Measurements from ENCODE around the gene DLEC1.
"Not testable (repeated sequence)": the region's sequence is repeated elsewhere in the genome, so short reads cannot be mapped to it uniquely, and the experiment has no call there.

DLEC1 gene

DNA sequence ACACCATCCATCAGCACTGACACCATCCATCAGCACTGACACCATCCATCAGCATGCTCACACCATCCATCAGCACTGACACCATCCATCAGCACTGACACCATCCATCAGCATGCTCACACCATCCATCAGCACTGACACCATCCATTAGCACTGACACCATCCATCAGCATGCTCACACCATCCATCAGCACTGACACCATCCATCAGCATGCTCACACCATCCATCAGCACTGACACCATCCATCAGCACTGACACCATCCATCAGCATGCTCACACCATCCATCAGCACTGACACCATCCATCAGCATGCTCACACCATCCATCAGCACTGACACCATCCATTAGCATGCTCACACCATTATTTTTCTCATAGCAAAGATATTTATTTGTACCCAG lies 48.3 kb downstream of the DLEC1 start:
- not testable (repeated sequence) for H3K56ac ChIP-seq (ENCODE audit: low read length); H2BK5ac ChIP-seq (ENCODE audit: low read length); H3K27ac ChIP-seq (ENCODE audit: low read depth, low read length); H3K79me2 ChIP-seq (ENCODE audit: control insufficient read depth, insufficient read depth, low read length); H3K9ac ChIP-seq (ENCODE audit: low read length); H3K36me3 ChIP-seq (ENCODE audit: control insufficient read depth, insufficient read depth, low read length); H2BK15ac ChIP-seq (replicated peaks; ENCODE audit: low read depth); H4K5ac ChIP-seq (ENCODE audit: low read length); H4K8ac ChIP-seq (ENCODE audit: low read depth, low read length); H2BK120ac ChIP-seq (ENCODE audit: low read depth, low read length); H3K23ac ChIP-seq (ENCODE audit: low read length); H3K4ac ChIP-seq (ENCODE audit: low read depth, low read length); H2AK5ac ChIP-seq (ENCODE audit: low read length); H3K79me1 ChIP-seq (ENCODE audit: low read length); H3K27me3 ChIP-seq (ENCODE audit: insufficient read depth, low read length, poor library complexity); H3K18ac ChIP-seq (ENCODE audit: low read length); H3K4me3 ChIP-seq (ENCODE audit: low read length); H3K4me1 ChIP-seq (ENCODE audit: control insufficient read depth, low read depth, low read length); H3K4me2 ChIP-seq (ENCODE audit: low read length); DNase-seq

DNA sequence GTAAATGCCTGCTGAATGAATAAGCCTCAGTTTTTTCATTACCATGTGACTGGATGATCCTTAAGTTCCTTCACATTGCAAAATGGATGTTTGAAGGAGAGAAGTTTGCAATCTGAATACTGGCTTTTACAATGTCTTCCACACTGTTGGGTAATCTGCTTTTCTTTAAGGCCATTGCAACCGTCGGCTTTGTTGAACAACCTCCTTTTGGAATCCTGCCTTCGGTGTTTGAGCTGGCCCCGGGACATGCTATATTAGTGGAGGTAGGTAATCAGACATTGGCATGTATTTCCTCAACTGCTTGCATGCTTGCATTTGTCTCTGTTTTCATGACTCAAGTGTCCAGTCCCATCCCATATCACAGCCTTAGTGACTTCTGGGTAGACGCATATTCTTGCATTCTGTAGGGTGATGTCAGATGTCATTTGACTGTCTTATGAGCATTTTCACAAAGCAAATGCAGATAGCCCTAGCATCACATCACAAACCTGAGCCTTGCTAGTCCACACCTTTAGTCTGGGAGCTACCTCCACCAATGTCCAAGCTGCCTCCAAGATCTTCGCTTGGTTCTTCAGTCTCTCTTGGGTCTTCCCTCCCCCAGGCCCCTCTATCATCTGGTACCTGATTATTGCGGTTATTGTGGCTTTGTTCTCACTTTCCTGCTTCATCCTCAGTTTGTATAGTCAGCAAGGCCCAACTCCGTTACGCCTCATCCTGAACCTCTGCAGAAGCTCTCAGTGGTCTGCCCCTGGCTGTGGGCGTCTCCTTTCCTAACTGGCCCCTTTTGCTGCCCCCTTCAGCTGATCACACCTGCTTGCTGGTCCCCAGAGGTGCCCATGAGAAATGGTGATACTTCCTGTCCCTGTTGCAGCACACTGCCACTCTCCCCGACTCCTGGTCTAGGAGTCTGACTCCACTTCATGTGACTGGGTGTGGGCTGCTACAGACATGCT lies 49.4 kb downstream of the DLEC1 start:
- WGBS (ENCODE audit: extremely low coverage, insufficient coverage, low lambda C conversion rate), result no CpG with 5 or more reads among the region's 11 CpGs
- H2AK5ac ChIP-seq (ENCODE audit: low read length), result no peak overlapping the region
- no peaks in the 10 kb centered on the region for H3K36me3 ChIP-seq (ENCODE audit: control insufficient read depth, insufficient read depth, low read length)
- no peak for DNase-seq
- H3K18ac ChIP-seq (ENCODE audit: low read length), result no peak overlapping the region
- no peak overlapping the region for H2BK5ac ChIP-seq (ENCODE audit: low read length)
- no peaks in the 10 kb centered on the region for H3K79me2 ChIP-seq (ENCODE audit: control insufficient read depth, insufficient read depth, low read length)
- H2BK120ac ChIP-seq (ENCODE audit: low read depth, low read length), result no peak overlapping the region
- H3K9ac ChIP-seq (ENCODE audit: low read length), result no peak overlapping the region
- H4K8ac ChIP-seq (ENCODE audit: low read depth, low read length), result no peak overlapping the region
- no peak overlapping the region for H3K4me3 ChIP-seq (ENCODE audit: low read length)
- H3K4ac ChIP-seq (ENCODE audit: low read depth, low read length), result no peak overlapping the region
- H3K23ac ChIP-seq (ENCODE audit: low read length), result no peak overlapping the region
- H2BK15ac ChIP-seq (replicated peaks; ENCODE audit: low read depth), result no peak overlapping the region
- H3K27ac ChIP-seq (ENCODE audit: low read depth, low read length), result no peak overlapping the region
- H3K4me2 ChIP-seq (ENCODE audit: low read length), result no peak overlapping the region
- no peaks in the 10 kb centered on the region for H3K79me1 ChIP-seq (ENCODE audit: low read length)
- no peak overlapping the region for H3K56ac ChIP-seq (ENCODE audit: low read length)
- no peaks in the 10 kb centered on the region for H3K4me1 ChIP-seq (ENCODE audit: control insufficient read depth, low read depth, low read length)
- no peaks in the 10 kb centered on the region for H3K27me3 ChIP-seq (ENCODE audit: insufficient read depth, low read length, poor library complexity)
- H4K5ac ChIP-seq (ENCODE audit: low read length), result no peak overlapping the region

DNA sequence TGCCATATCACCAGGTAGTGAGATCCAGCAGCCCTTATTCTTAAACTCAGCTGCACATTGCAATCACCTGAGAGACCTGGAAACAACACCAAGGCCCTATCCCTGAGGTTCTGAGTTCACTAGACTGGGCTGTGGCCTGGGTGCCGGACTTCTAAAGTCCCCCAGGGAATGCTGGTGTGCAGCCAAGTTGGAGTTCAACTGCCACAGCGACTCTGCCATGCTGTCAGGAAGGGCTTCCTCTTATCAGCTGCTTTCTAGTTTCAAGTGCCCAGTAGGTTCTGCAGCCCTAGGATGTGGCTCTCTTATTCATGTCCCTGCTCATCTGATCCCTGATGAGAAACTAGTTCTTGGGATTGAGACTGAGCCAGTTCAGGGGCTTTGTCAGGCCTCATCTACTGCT lies 50.2 kb downstream of the DLEC1 start:
- Histone ChIP-seq H2BK120ac (ENCODE audit: low read depth, low read length) (no peak overlapping the region), H3K27ac (ENCODE audit: low read depth, low read length) (no peak overlapping the region), H3K4me2 (ENCODE audit: low read length) (no peak overlapping the region), H2BK5ac (ENCODE audit: low read length) (no peak overlapping the region), H3K23ac (ENCODE audit: low read length) (no peak overlapping the region), H2AK5ac (ENCODE audit: low read length) (no peak overlapping the region), H3K56ac (ENCODE audit: low read length) (no peak overlapping the region), H3K9ac (ENCODE audit: low read length) (no peak overlapping the region), H3K4me1 (ENCODE audit: control insufficient read depth, low read depth, low read length) (no peaks in the 10 kb centered on the region), H3K27me3 (ENCODE audit: insufficient read depth, low read length, poor library complexity) (no peaks in the 10 kb centered on the region), H3K18ac (ENCODE audit: low read length) (no peak overlapping the region), H2BK15ac (replicated peaks; ENCODE audit: low read depth) (no peak overlapping the region), H4K5ac (ENCODE audit: low read length) (no peak overlapping the region), H3K4ac (ENCODE audit: low read depth, low read length) (no peak overlapping the region), H3K4me3 (ENCODE audit: low read length) (no peak overlapping the region), H4K8ac (ENCODE audit: low read depth, low read length) (no peak overlapping the region), H3K79me2 (ENCODE audit: control insufficient read depth, insufficient read depth, low read length) (no peaks in the 10 kb centered on the region), H3K79me1 (ENCODE audit: low read length) (no peaks in the 10 kb centered on the region), H3K36me3 (ENCODE audit: control insufficient read depth, insufficient read depth, low read length) (no peaks in the 10 kb centered on the region)
- WGBS (ENCODE audit: extremely low coverage, insufficient coverage, low lambda C conversion rate), result no CpG with 5 or more reads among the region's 2 CpGs
- no peak for DNase-seq

DNA sequence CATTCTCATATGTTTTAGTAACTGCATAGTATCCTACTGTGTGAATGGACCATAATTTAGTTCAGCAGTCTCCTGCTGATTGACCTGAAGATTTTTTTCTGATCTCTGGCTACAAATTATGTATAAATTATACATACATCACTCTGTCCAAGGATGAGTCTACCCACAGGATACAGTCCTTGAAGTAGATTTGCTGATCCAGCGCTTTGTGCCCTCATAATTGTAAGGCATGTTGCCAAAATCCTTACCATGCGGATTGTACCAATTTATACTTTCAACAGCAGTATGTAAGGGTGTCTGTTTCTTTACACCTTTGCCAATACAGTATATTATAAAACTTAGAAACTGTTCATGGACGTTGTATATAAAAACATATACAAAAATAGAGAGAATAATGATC lies 51.4 kb downstream of the DLEC1 start:
- H3K18ac ChIP-seq (ENCODE audit: low read length), result no peak overlapping the region
- H3K4ac ChIP-seq (ENCODE audit: low read depth, low read length), result no peak overlapping the region
- no peak overlapping the region for H2BK15ac ChIP-seq (replicated peaks; ENCODE audit: low read depth)
- H2BK120ac ChIP-seq (ENCODE audit: low read depth, low read length), result no peak overlapping the region
- no peaks in the 10 kb centered on the region for H3K4me1 ChIP-seq (ENCODE audit: control insufficient read depth, low read depth, low read length)
- no peak overlapping the region for H3K9ac ChIP-seq (ENCODE audit: low read length)
- H3K27me3 ChIP-seq (ENCODE audit: insufficient read depth, low read length, poor library complexity), result no peaks in the 10 kb centered on the region
- H3K4me2 ChIP-seq (ENCODE audit: low read length), result no peak overlapping the region
- no peaks in the 10 kb centered on the region for H3K79me2 ChIP-seq (ENCODE audit: control insufficient read depth, insufficient read depth, low read length)
- no peak overlapping the region for H3K56ac ChIP-seq (ENCODE audit: low read length)
- no peak overlapping the region for H2BK5ac ChIP-seq (ENCODE audit: low read length)
- WGBS (ENCODE audit: extremely low coverage, insufficient coverage, low lambda C conversion rate), result no CpG with 5 or more reads among the region's 3 CpGs
- H2AK5ac ChIP-seq (ENCODE audit: low read length), result no peak overlapping the region
- no peak for DNase-seq
- no peak overlapping the region for H3K23ac ChIP-seq (ENCODE audit: low read length)
- no peak overlapping the region for H3K27ac ChIP-seq (ENCODE audit: low read depth, low read length)
- H4K8ac ChIP-seq (ENCODE audit: low read depth, low read length), result no peak overlapping the region
- no peak overlapping the region for H4K5ac ChIP-seq (ENCODE audit: low read length)
- H3K4me3 ChIP-seq (ENCODE audit: low read length), result no peak overlapping the region
- no peaks in the 10 kb centered on the region for H3K36me3 ChIP-seq (ENCODE audit: control insufficient read depth, insufficient read depth, low read length)
- no peaks in the 10 kb centered on the region for H3K79me1 ChIP-seq (ENCODE audit: low read length)

DNA sequence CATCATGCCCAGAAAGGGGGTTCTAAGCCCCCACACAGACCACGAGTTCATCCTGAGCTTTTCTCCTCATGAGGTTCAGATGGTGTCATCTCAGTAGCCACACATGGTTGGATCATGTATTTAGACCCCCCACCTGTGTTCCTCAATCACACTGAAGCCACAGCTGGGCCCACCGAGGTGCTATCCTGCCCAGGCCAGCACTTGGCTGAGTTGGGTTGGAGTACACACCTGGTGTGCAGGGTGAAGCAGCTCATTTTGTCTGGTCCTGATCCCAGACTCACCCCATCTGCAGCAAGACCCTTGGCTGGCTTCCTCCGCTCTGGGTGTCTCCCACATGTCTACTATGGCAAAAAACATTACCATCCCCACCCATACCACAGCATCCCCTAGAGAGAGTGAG lies 56.0 kb downstream of the DLEC1 start:
- no peaks in the 10 kb centered on the region for H3K79me2 ChIP-seq (ENCODE audit: control insufficient read depth, insufficient read depth, low read length)
- no peak overlapping the region for H4K8ac ChIP-seq (ENCODE audit: low read depth, low read length)
- no peak overlapping the region for H3K18ac ChIP-seq (ENCODE audit: low read length)
- no CpG with 5 or more reads among the region's 3 CpGs for WGBS (ENCODE audit: extremely low coverage, insufficient coverage, low lambda C conversion rate)
- no peaks in the 10 kb centered on the region for H3K36me3 ChIP-seq (ENCODE audit: control insufficient read depth, insufficient read depth, low read length)
- H3K27ac ChIP-seq (ENCODE audit: low read depth, low read length), result no peak overlapping the region
- no peak overlapping the region for H3K56ac ChIP-seq (ENCODE audit: low read length)
- H3K4me2 ChIP-seq (ENCODE audit: low read length), result no peak overlapping the region
- DNase-seq, result no peak
- H3K4me3 ChIP-seq (ENCODE audit: low read length), result no peak overlapping the region
- no peaks in the 10 kb centered on the region for H3K79me1 ChIP-seq (ENCODE audit: low read length)
- H2BK5ac ChIP-seq (ENCODE audit: low read length), result no peak overlapping the region
- H3K4ac ChIP-seq (ENCODE audit: low read depth, low read length), result no peak overlapping the region
- H2AK5ac ChIP-seq (ENCODE audit: low read length), result no peak overlapping the region
- no peak overlapping the region for H3K9ac ChIP-seq (ENCODE audit: low read length)
- no peaks in the 10 kb centered on the region for H3K27me3 ChIP-seq (ENCODE audit: insufficient read depth, low read length, poor library complexity)
- no peak overlapping the region for H2BK120ac ChIP-seq (ENCODE audit: low read depth, low read length)
- peaks cover 4% of the 10 kb centered on the region for H3K4me1 ChIP-seq (ENCODE audit: control insufficient read depth, low read depth, low read length)
- no peak overlapping the region for H3K23ac ChIP-seq (ENCODE audit: low read length)
- no peak overlapping the region for H2BK15ac ChIP-seq (replicated peaks; ENCODE audit: low read depth)
- H4K5ac ChIP-seq (ENCODE audit: low read length), result no peak overlapping the region

All from mesendoderm (in vitro differentiated cells).